ENCODE data around the gene ZNF236.
A peak's percentile ranks its signal among the peaks of the same experiment; 100 is the strongest.

ZNF236 gene

GRCh38 chr18:76821875-76822505 lies 367 bp upstream of the ZNF236 start:
- DNase-seq, result peak; percentile 36

GRCh38 chr18:76823161-76823538 lies 793 bp downstream of the ZNF236 start:
- no peak for DNase-seq

GRCh38 chr18:76823587-76824011 lies 1.2 kb downstream of the ZNF236 start:
- no peak for DNase-seq

GRCh38 chr18:76824145-76824676 lies 1.9 kb downstream of the ZNF236 start:
- no peak for DNase-seq

- DNase-seq, result no peak
Observed at GRCh38 chr18:76824754-76825153, 2.4 kb downstream of the ZNF236 start.

GRCh38 chr18:76827205-76828200 lies 5.1 kb downstream of the ZNF236 start:
- no peak for DNase-seq

GRCh38 chr18:76834379-76834778 lies 12.0 kb downstream of the ZNF236 start:
- no peak for DNase-seq

GRCh38 chr18:76835380-76835779 lies 13.0 kb downstream of the ZNF236 start:
- DNase-seq, result no peak

- no peak for DNase-seq
Observed at GRCh38 chr18:76837071-76837470, 14.7 kb downstream of the ZNF236 start.

GRCh38 chr18:76838182-76838581 lies 15.8 kb downstream of the ZNF236 start:
- no peak for DNase-seq

- no peak for DNase-seq
Observed at GRCh38 chr18:76839086-76839794, 16.9 kb downstream of the ZNF236 start.

- DNase-seq, result no peak
Observed at GRCh38 chr18:76842837-76843530, 20.6 kb downstream of the ZNF236 start.

GRCh38 chr18:76844144-76844543 lies 21.8 kb downstream of the ZNF236 start:
- DNase-seq, result no peak

- DNase-seq, result no peak
Observed at GRCh38 chr18:76844742-76845477, 22.6 kb downstream of the ZNF236 start.

- no peak for DNase-seq
Observed at GRCh38 chr18:76846217-76846616, 23.9 kb downstream of the ZNF236 start.

GRCh38 chr18:76847916-76848315 lies 25.6 kb downstream of the ZNF236 start:
- DNase-seq, result no peak

GRCh38 chr18:76850112-76850511 lies 27.8 kb downstream of the ZNF236 start:
- no peak for DNase-seq

- no peak for DNase-seq
Observed at GRCh38 chr18:76855594-76855993, 33.2 kb downstream of the ZNF236 start.

- no peak for DNase-seq
Observed at GRCh38 chr18:76857476-76857875, 35.1 kb downstream of the ZNF236 start.

- no peak for DNase-seq
Observed at GRCh38 chr18:76859474-76860339, 37.4 kb downstream of the ZNF236 start.

- no peak for DNase-seq
Observed at GRCh38 chr18:76860411-76860810, 38.1 kb downstream of the ZNF236 start.
